ENCODE measurements around the gene HS6ST3. TPM values are rescaled to one million over a fixed set of nuclear protein-coding genes. Genes with fewer than 3 reads are reported as not detected.

The HS6ST3 gene
- total RNA-seq, 1 donor from 2014 or later = under 0.01 TPM

DNA sequence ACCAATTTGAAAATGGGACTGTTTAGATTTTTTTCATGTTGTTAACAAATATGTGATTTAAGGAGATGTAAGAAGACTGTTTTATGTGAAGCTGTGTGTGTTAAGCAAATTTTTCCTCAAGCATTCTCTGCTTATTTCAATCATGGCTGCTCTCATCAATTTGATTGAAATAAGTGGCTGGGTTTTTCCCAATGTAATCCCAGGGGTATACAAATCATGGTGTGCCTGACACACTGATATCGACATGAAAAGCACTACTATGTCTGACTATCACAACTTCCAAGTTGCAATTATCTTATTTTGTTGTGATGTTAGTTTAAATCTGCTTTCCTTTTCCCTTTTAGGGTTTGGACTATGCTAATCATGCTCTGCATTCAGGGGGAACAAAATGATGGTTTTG is 283.7 kb downstream of the HS6ST3 start:
- Histone ChIP-seq H3K4me3 (ENCODE audit: low read depth, low read length) (no peak overlapping the region), H3K27me3 (ENCODE audit: control insufficient read depth, insufficient read depth, low read length) (no peaks in the 10 kb centered on the region), H3K36me3 (ENCODE audit: control insufficient read depth, insufficient read depth, low read length) (no peaks in the 10 kb centered on the region)
- no peak for TF ChIP-seq CTCF (IDR thresholded peaks at IDR 0.05; ENCODE audit: insufficient read depth, low read length, severe bottlenecking)
- FAIRE-seq = no peak
- DNase-seq (ENCODE audit: low read depth) = no peak

DNA sequence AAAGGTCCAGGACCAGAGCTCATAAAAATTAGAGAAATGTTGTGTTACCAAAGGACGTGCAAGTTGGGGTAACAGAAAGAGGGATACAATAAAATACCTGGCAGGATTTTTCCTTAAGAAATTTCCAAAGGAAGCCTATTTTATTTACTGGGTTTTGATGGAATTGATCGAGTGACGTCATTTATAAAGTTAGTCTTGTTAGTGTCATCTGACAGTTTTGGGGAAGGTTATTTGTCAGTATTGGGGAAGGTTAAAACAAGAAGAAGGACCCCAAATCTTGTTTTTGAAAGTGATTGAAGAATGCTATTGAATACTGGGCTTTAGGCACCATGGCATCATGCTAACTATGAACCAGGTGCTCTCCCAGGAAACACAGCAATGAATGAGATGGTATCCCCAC is 287.9 kb downstream of the HS6ST3 start:
- Histone ChIP-seq H3K27me3 (ENCODE audit: control insufficient read depth, insufficient read depth, low read length) (no peaks in the 10 kb centered on the region), H3K36me3 (ENCODE audit: control insufficient read depth, insufficient read depth, low read length) (no peaks in the 10 kb centered on the region), H3K4me3 (ENCODE audit: low read depth, low read length) (no peak overlapping the region)
- TF ChIP-seq CTCF (IDR thresholded peaks at IDR 0.05; ENCODE audit: insufficient read depth, low read length, severe bottlenecking) = no peak
- DNase-seq (ENCODE audit: low read depth) (no peak), FAIRE-seq (no peak)

- FAIRE-seq = no peak
Observed at GRCh38 chr13:96379967-96380366, 290.1 kb downstream of the HS6ST3 start.

GRCh38 chr13:96381681-96382080 is 291.8 kb downstream of the HS6ST3 start:
- Histone ChIP-seq H3K27me3 (ENCODE audit: control insufficient read depth, insufficient read depth, low read length) (no peaks in the 10 kb centered on the region), H3K4me3 (ENCODE audit: low read depth, low read length) (no peak overlapping the region), H3K36me3 (ENCODE audit: control insufficient read depth, insufficient read depth, low read length) (no peaks in the 10 kb centered on the region)
- TF ChIP-seq CTCF (IDR thresholded peaks at IDR 0.05; ENCODE audit: insufficient read depth, low read length, severe bottlenecking) = no peak
- DNase-seq (ENCODE audit: low read depth) = no peak
- FAIRE-seq = no peak

More at GRCh38 chr13:96379967-96380366, 290.1 kb downstream of the HS6ST3 start:
- Histone ChIP-seq H3K27me3 (ENCODE audit: control insufficient read depth, insufficient read depth, low read length) (no peaks in the 10 kb centered on the region), H3K4me3 (ENCODE audit: low read depth, low read length) (no peak overlapping the region), H3K36me3 (ENCODE audit: control insufficient read depth, insufficient read depth, low read length) (no peaks in the 10 kb centered on the region)
- DNase-seq (ENCODE audit: low read depth) = no peak
- TF ChIP-seq CTCF (IDR thresholded peaks at IDR 0.05; ENCODE audit: insufficient read depth, low read length, severe bottlenecking) = no peak

- FAIRE-seq = no peak
- no peak overlapping the region for H3K4me3 ChIP-seq (ENCODE audit: low read depth, low read length)
Observed at GRCh38 chr13:96388598-96388997, 298.7 kb downstream of the HS6ST3 start.

More at GRCh38 chr13:96388598-96388997, 298.7 kb downstream of the HS6ST3 start:
- TF ChIP-seq CTCF (IDR thresholded peaks at IDR 0.05; ENCODE audit: insufficient read depth, low read length, severe bottlenecking) = no peak
- Histone ChIP-seq H3K36me3 (ENCODE audit: control insufficient read depth, insufficient read depth, low read length) (no peaks in the 10 kb centered on the region), H3K27me3 (ENCODE audit: control insufficient read depth, insufficient read depth, low read length) (no peaks in the 10 kb centered on the region)
- DNase-seq (ENCODE audit: low read depth) = no peak

All from bronchial epithelial cell (primary cell).